CD8-positive, alpha-beta memory T cell (primary cell): ENCODE measurements around the gene NF1. TPM values are rescaled to one million over a fixed set of nuclear protein-coding genes. Genes with fewer than 3 reads are reported as not detected.
A peak's percentile ranks its signal among the peaks of the same experiment; 100 is the strongest.

ENCODE experiments used
- CTCF ChIA-PET: fragments of 350-600 bp; sonication (Branson Sonifier 250); formaldehyde crosslinking; loops from one replicate; lab custom pipeline; 2021; ENCODE audit warnings: antibody characterized with exemption; lab: Charles Lee
- POLR2A ChIA-PET: fragments of 350-600 bp; sonication (Branson Sonifier 250); formaldehyde crosslinking; loops from one replicate; lab custom pipeline; 2021; ENCODE audit warnings: antibody characterized with exemption; lab: Charles Lee
- DNase-seq, 5 donors: peaks; one replicate each; pipeline versions ENCODE4 v3.0.0 to v3.0.0-alpha.2; 2020 to 2022; ENCODE audit warnings: mixed read lengths in 1 of 5
- H3K27ac ChIP-seq: one replicate; pipeline ENCODE4 v1.7.0; 2013; ENCODE audit warnings: low read depth, mild to moderate bottlenecking, low read length, moderate library complexity
- H3K27me3 ChIP-seq: 2 replicates; pipeline ENCODE4 v1.7.0; 2013; ENCODE audit warnings: low read length, mild to moderate bottlenecking; ENCODE audit not compliant: insufficient read depth, poor library complexity, severe bottlenecking
- H3K36me3 ChIP-seq: 2 replicates; pipeline ENCODE4 v1.7.0; 2013; ENCODE audit warnings: mild to moderate bottlenecking, low read length, moderate library complexity; ENCODE audit not compliant: insufficient read depth
- H3K4me1 ChIP-seq: 2 replicates; pipeline ENCODE4 v1.7.0; 2013; ENCODE audit warnings: mild to moderate bottlenecking, low read length, moderate library complexity; ENCODE audit not compliant: insufficient read depth
- H3K4me3 ChIP-seq: 2 replicates; pipeline ENCODE4 v1.7.0; 2013; ENCODE audit warnings: mild to moderate bottlenecking, low read length
- H3K9me3 ChIP-seq: 2 replicates; pipeline ENCODE4 v1.7.0; 2013; ENCODE audit warnings: mild to moderate bottlenecking, low read length
- H3K27ac Mint-ChIP-seq, 8 donors: one replicate each; pipeline ENCODE4 v1.8.0; 2020 to 2021; ENCODE audit warnings: mixed read lengths in 8 of 8, mild to moderate bottlenecking in 6 of 8, inconsistent platforms in 3 of 8, moderate library complexity in 3 of 8
- H3K27me3 Mint-ChIP-seq, 2 donors: one replicate each; pipeline ENCODE4 v1.8.0; 2020 to 2021; ENCODE audit warnings: mixed read lengths in 2 of 2, mild to moderate bottlenecking in 1 of 2, moderate library complexity in 1 of 2
- H3K36me3 Mint-ChIP-seq, 3 donors: one replicate each; pipeline ENCODE4 v1.8.0; 2020 to 2021; ENCODE audit warnings: mixed read lengths in 3 of 3, inconsistent platforms in 1 of 3, mild to moderate bottlenecking in 1 of 3
- H3K4me1 Mint-ChIP-seq, 3 donors: one replicate each; pipeline ENCODE4 v1.8.0; 2020 to 2021; ENCODE audit warnings: mixed read lengths in 3 of 3, inconsistent platforms in 1 of 3, mild to moderate bottlenecking in 1 of 3
- H3K4me3 Mint-ChIP-seq, 7 donors: one replicate each; pipeline ENCODE4 v1.8.0; 2020 to 2021; ENCODE audit warnings: mixed read lengths in 7 of 7, mild to moderate bottlenecking in 6 of 7, moderate library complexity in 4 of 7, inconsistent platforms in 2 of 7
- H3K9me3 Mint-ChIP-seq, 5 donors: one replicate each; pipeline ENCODE4 v1.8.0; 2020 to 2022; ENCODE audit warnings: mixed read lengths in 5 of 5, mild to moderate bottlenecking in 3 of 5, moderate library complexity in 2 of 5, inconsistent platforms in 1 of 5
- polyA plus RNA-seq: library from polyadenylated mRNA; unstranded; fragments of 300-500 nt; fragmentation: Illumina TruSeq; gene quantifications from one replicate; pipeline ENCODE4 v1.2.3, GENCODE V29; 2021
- total RNA-seq, 2 experiments: library from RNA; stranded (reverse); gene quantifications; one replicate each; pipeline ENCODE4 v1.2.3, GENCODE V29; 2021

The NF1 gene
- total and polyA plus RNA-seq, 3 experiments from 2014 or later, result 5.8 to 22.8 (median 22.8) TPM

DNA sequence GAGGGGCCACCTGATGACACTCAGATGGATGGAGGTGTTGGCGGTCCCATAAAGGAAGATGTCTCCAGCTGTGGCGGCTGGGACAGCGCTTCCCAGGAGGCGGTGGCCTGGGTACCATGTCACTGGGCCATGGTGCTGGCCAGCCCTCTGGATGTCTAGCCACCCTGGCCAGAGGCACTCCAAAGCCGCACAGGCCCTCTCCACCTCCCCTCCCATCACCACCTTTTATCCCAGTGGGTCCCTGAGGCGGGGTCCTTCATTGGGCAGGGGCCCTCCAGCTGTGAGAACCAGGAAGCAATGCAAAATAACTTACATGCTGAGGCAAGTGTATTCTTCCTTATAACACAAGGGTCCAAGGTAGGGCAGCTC lies 319.8 kb downstream of the NF1 start:
- no peaks in the 10 kb centered on the region for H3K4me1 Mint-ChIP-seq
- CTCF ChIA-PET, result interaction anchor here (1.2 kb wide), 1 partner anchor 9 kb away, joined by 3 read pairs; no protein-coding TSS in a partner anchor
- H3K36me3 Mint-ChIP-seq, result no peaks in the 10 kb centered on the region

DNA sequence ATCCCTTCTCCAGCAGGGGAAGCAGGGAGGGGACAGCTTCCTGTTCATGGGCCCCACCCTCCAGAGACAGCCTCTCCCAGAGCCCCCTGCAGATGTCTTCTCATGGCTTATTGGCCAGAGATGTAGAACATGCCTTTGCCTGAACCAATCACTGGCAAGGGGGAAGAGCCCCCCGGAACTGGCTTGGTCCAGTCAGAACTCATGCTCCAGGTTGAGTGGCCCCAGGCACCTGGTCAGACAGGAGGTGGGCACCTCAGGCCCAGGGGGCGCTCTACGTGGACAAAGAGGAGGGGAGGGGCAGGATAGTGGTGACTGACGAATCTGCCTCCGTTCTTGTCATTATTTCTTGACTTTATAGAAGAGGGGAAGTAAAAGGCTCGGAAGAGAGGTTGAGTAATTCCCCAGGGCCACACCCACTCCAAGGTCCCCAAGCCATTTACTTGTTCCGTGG lies 320.3 kb downstream of the NF1 start:
- no peaks in the 10 kb centered on the region for H3K36me3 ChIP-seq
- ChIA-PET POLR2A (no interaction called here), CTCF (no interaction called here)
- no peak overlapping the region for H3K4me3 ChIP-seq
- H3K27me3 ChIP-seq, result no peaks in the 10 kb centered on the region
- Mint-ChIP-seq H3K4me3 (no peak overlapping the region), H3K27ac (no peak overlapping the region), H3K36me3 (no peaks in the 10 kb centered on the region), H3K4me1 (no peaks in the 10 kb centered on the region), H3K27me3 (peaks cover 2 to 11% of the 10 kb centered on the region in 2 donors), H3K9me3 (no peaks in the 10 kb centered on the region)
- no peaks in the 10 kb centered on the region for H3K9me3 ChIP-seq
- no peak overlapping the region for H3K27ac ChIP-seq
- no peak for DNase-seq
- H3K4me1 ChIP-seq, result no peaks in the 10 kb centered on the region

More for the DNA sequence above, 319.8 kb downstream of the NF1 start:
- no peaks in the 10 kb centered on the region for H3K36me3 ChIP-seq
- no peak overlapping the region for H3K27ac ChIP-seq
- no peaks in the 10 kb centered on the region for H3K4me1 ChIP-seq
- POLR2A ChIA-PET, result no interaction called here
- no peak for DNase-seq
- Mint-ChIP-seq H3K9me3 (no peaks in the 10 kb centered on the region), H3K27me3 (peaks cover 3 to 12% of the 10 kb centered on the region in 2 donors), H3K4me3 (no peak overlapping the region), H3K27ac (no peak overlapping the region)
- H3K9me3 ChIP-seq, result no peaks in the 10 kb centered on the region
- no peak overlapping the region for H3K4me3 ChIP-seq
- no peaks in the 10 kb centered on the region for H3K27me3 ChIP-seq

DNA sequence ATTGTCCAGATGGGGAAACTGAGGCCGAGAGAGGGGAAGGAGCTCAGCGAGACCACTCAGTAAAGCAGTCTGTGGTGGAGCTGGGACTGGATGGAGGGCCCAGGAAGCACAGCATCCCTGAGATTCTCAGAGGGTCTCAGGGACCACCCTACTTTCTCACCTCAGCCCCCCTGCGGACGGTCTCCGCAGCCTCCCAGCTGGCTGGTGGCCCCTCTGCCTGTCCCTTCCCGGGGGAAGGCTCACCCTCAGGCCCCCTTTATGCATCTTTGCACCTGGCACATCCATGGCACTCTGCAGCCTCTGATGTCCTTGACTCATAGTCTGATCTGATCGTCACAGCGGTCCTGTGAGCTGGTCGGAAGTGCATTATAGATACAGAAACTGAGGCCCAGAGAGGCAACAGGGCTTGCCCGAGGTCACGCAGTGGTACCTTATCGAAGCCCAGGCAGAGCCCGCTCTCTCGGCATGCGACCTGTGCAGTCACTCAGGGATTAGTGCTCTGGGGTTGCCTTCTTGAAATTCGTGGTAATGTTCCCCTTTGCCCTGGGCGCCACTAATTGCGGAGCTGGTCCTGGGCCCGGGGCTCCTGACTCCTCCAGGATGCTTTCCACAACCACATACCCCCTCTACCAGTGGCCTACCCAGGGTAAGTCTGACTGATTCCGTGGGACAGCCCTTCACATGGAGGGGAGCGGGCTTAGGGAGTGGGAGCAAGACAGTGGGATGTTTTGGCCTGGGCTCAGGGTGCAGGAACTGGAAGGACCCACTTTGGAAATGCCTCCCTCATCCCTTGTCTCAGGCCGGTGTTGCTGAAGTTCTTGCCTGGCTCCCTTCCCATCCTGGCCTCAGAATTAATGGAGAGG lies 321.1 kb downstream of the NF1 start:
- H3K27me3 ChIP-seq, result no peaks in the 10 kb centered on the region
- Mint-ChIP-seq H3K36me3 (no peaks in the 10 kb centered on the region), H3K27me3 (peaks cover 0 to 7% of the 10 kb centered on the region in 2 donors), H3K9me3 (no peaks in the 10 kb centered on the region), H3K4me1 (no peaks in the 10 kb centered on the region), H3K4me3 (no peak overlapping the region), H3K27ac (no peak overlapping the region)
- DNase-seq, result no peak
- no peak overlapping the region for H3K4me3 ChIP-seq
- ChIA-PET POLR2A (no interaction called here), CTCF (no interaction called here)
- no peaks in the 10 kb centered on the region for H3K36me3 ChIP-seq
- H3K4me1 ChIP-seq, result no peaks in the 10 kb centered on the region
- no peaks in the 10 kb centered on the region for H3K9me3 ChIP-seq
- H3K27ac ChIP-seq, result no peak overlapping the region

DNA sequence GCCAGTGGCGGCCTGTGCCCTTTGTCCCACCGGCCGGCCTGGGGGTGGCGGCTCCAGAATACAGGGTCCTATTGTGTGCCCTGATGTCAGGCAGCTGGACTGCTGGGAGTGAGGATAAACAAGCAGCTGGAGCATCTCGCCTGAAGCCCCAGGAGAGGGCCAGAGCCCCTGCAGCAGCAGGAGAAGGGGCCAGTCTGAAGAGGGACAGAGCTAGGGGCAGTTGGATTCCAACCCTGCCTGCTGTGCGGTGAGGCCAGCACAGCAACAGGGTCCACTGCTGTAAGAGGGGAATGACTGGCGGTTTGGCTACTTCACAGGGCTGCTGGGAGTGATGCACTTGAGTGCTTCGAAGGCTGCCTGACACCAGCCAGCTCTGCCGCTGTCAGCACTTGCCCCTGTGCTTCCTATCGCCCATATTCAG lies 321.7 kb downstream of the NF1 start:
- no peak overlapping the region for H3K27ac ChIP-seq
- H3K9me3 ChIP-seq, result no peaks in the 10 kb centered on the region
- no peaks in the 10 kb centered on the region for H3K36me3 ChIP-seq
- ChIA-PET POLR2A (no interaction called here), CTCF (no interaction called here)
- Mint-ChIP-seq H3K27me3 (peaks cover 0 to 7% of the 10 kb centered on the region in 2 donors), H3K36me3 (no peaks in the 10 kb centered on the region), H3K27ac (no peak overlapping the region), H3K9me3 (no peaks in the 10 kb centered on the region), H3K4me1 (no peaks in the 10 kb centered on the region), H3K4me3 (no peak overlapping the region)
- H3K27me3 ChIP-seq, result no peaks in the 10 kb centered on the region
- H3K4me3 ChIP-seq, result no peak overlapping the region
- no peak for DNase-seq
- no peaks in the 10 kb centered on the region for H3K4me1 ChIP-seq

DNA sequence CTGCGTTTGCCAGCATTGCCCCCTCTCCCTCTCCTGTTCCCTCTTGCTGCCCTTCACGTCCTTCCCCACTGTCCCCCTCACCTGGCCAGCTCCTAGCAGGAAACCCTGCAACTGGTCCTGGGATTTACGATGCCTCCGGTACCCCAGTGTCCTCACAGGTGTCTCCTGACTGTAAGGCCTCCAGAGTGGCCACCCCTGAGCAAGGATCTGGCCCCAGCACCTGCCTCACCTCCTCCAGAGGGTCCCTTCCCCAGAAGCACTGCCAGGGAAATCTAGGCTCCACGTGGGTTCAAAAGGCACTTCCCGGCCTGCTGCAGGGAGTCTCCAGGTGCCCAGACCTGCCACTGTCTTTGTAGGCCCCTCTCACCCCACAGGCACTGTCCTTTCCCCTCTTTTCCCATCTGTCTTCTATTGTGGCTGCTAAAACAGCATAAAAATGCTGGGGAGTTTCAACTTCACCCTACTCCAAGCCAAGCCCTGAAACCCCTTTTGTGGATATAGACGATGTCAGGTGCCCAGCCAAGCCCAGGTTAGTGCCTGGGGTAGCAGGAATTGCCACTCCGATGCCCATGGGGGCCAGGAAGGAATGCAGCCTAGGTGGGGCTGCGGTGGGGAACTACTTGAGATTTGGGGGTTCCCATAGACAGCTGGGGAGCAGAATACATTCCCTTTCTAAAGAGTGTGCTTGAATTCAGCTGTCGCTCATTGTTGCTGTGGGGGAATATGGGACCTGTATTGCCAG lies 322.4 kb downstream of the NF1 start:
- Histone ChIP-seq H3K27me3 (no peaks in the 10 kb centered on the region), H3K36me3 (no peaks in the 10 kb centered on the region), H3K4me1 (no peaks in the 10 kb centered on the region), H3K27ac (no peak overlapping the region), H3K9me3 (no peaks in the 10 kb centered on the region), H3K4me3 (no peak overlapping the region)
- Mint-ChIP-seq H3K4me3 (no peak overlapping the region), H3K27me3 (peaks cover 3 to 7% of the 10 kb centered on the region in 2 donors), H3K36me3 (peaks cover 0 to 1% (median 0%) of the 10 kb centered on the region in 3 donors), H3K9me3 (peaks cover 0 to 1% (median 1%) of the 10 kb centered on the region in 5 donors), H3K4me1 (no peaks in the 10 kb centered on the region), H3K27ac (peak overlapping the region in 1 of 8 donors; percentile 75)
- DNase-seq, result no peak
- ChIA-PET CTCF (no interaction called here), POLR2A (no interaction called here)

DNA sequence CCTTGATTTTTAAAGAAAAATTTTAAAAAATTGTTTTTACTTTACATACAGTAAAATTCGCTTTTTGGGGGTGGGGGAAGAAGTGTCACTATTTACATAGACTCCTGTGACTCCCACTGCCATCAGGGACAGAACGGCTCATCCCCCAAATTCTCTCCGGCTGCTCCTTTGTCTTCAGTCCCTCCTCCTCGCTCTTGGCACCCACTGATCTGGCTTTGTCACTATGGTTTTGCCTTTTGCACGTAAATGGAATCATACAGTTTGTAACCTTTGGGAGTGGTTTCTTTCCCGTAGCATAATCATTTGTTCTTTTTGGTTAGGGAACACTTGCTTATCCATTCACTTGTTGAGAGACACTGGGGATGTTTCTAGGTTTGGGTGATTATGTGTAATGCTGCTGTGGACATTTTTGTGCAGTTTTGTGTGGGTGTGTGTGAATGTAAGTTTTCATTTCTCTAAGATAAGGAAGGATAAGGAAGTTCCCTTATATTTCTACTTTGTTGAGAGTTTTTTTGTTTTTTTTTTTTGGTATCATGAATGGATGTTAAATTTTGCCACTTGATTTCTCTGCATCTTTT lies 324.1 kb downstream of the NF1 start:
- DNase-seq, result no peak
- H3K9me3 ChIP-seq, result no peaks in the 10 kb centered on the region
- Mint-ChIP-seq H3K36me3 (peaks cover 0 to 12% (median 0%) of the 10 kb centered on the region in 3 donors), H3K4me1 (no peaks in the 10 kb centered on the region), H3K27me3 (peaks cover 7 to 9% of the 10 kb centered on the region in 2 donors), H3K27ac (no peak overlapping the region), H3K4me3 (no peak overlapping the region), H3K9me3 (peaks cover 6 to 14% (median 9%) of the 10 kb centered on the region in 5 donors)
- H3K36me3 ChIP-seq, result no peaks in the 10 kb centered on the region
- ChIA-PET POLR2A (no interaction called here), CTCF (no interaction called here)
- H3K27ac ChIP-seq, result no peak overlapping the region
- no peaks in the 10 kb centered on the region for H3K27me3 ChIP-seq
- no peaks in the 10 kb centered on the region for H3K4me1 ChIP-seq
- no peak overlapping the region for H3K4me3 ChIP-seq

DNA sequence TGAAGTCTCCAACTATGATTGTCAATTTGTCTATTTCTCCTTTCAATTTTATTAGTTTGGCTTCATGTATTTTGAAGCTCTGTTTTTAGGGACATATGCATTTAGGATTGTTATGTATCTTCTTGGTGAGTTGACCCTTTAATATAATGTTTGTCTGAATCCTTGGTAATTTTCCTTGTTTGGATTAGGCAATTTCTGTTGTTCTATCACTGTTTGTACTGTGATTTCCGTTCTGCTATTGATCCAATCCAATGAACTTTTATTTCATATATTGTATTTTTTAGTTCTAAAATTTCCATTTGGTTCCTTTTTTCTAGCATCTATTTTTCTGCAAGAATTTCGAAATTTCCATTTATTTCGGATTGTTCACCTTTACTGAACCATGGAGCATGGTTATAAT lies 327.7 kb downstream of the NF1 start:
- no peaks in the 10 kb centered on the region for H3K27me3 ChIP-seq
- H3K4me3 ChIP-seq, result no peak overlapping the region
- H3K27me3 Mint-ChIP-seq, result peaks cover 9 to 19% of the 10 kb centered on the region in 2 donors
- no peaks in the 10 kb centered on the region for H3K4me1 ChIP-seq
- CTCF ChIA-PET, result interaction anchor here (1.2 kb wide), 1 partner anchor 33 kb away, joined by 3 read pairs; no protein-coding TSS in a partner anchor
- H3K9me3 Mint-ChIP-seq, result peaks cover 7 to 17% (median 10%) of the 10 kb centered on the region in 5 donors
- peaks cover 0 to 12% (median 0%) of the 10 kb centered on the region in 3 donors for H3K36me3 Mint-ChIP-seq
- H3K4me3 Mint-ChIP-seq, result no peak overlapping the region
- H3K9me3 ChIP-seq, result no peaks in the 10 kb centered on the region
- no peak for DNase-seq
- POLR2A ChIA-PET, result no interaction called here
- H3K36me3 ChIP-seq, result no peaks in the 10 kb centered on the region
- no peaks in the 10 kb centered on the region for H3K4me1 Mint-ChIP-seq
- no peak overlapping the region for H3K27ac ChIP-seq
- H3K27ac Mint-ChIP-seq, result no peak overlapping the region

DNA sequence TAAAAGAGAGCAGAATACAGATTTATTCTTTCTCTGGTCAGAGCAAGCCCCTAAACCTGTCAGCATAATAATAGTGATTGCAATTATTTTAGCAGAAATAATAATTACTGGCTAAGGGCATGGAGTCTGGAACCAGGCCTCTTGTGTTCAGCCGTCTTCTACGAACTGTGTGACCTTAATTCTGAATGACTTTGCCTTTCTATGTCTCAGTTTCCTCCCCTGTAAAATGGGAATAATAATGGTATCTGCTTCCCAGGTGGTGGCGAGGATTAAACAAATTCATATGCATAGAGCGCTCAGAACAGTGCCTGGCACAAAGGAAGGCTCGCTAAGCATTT lies 330.1 kb downstream of the NF1 start:
- Histone ChIP-seq H3K27ac (no peak overlapping the region), H3K4me3 (no peak overlapping the region), H3K27me3 (no peaks in the 10 kb centered on the region), H3K4me1 (no peaks in the 10 kb centered on the region), H3K9me3 (no peaks in the 10 kb centered on the region), H3K36me3 (no peaks in the 10 kb centered on the region)
- Mint-ChIP-seq H3K4me1 (no peaks in the 10 kb centered on the region), H3K4me3 (no peak overlapping the region), H3K9me3 (peaks cover 7 to 17% (median 10%) of the 10 kb centered on the region in 5 donors), H3K27ac (no peak overlapping the region), H3K27me3 (peaks cover 10 to 35% of the 10 kb centered on the region in 2 donors), H3K36me3 (peaks cover 0 to 15% (median 0%) of the 10 kb centered on the region in 3 donors)
- no peak for DNase-seq
- POLR2A ChIA-PET, result no interaction called here
- CTCF ChIA-PET, result no interaction called here
